Keratinocyte (primary cell): ENCODE results near the gene CDCP2. TPM values are rescaled to one million over a fixed set of nuclear protein-coding genes. Genes with fewer than 3 reads are reported as not detected.

Experiments used
- DNase-seq: peaks from one replicate; pipeline ENCODE4 v3.0.0-alpha.2; 2011; ENCODE audit warnings: low read depth, missing footprints, low spot score
- FAIRE-seq: peaks from 2 replicates; lab custom pipeline; 2011; peaks lifted over from hg19 to GRCh38; lab: Jason Lieb, UNC
- H2AFZ ChIP-seq: 2 replicates; pipeline ENCODE4 v1.6.0; 2012; ENCODE audit warnings: low read length, control low read depth, inconsistent platforms; ENCODE audit not compliant: control insufficient read depth
- H3K27ac ChIP-seq: 2 replicates; pipeline ENCODE4 v1.5.1; 2011; ENCODE audit warnings: low read length; ENCODE audit not compliant: control insufficient read depth, insufficient read depth
- H3K27me3 ChIP-seq: 3 replicates; pipeline ENCODE4 v1.6.0; 2011; ENCODE audit warnings: low read length; ENCODE audit not compliant: control insufficient read depth, insufficient read depth; ENCODE audit errors: extremely low read depth
- H3K36me3 ChIP-seq, 2 experiments: 2 replicates in 1 of 2; 3 replicates in 1 of 2; pipeline ENCODE4 v1.5.1; 2011; ENCODE audit warnings: low read length in 2 of 2, mild to moderate bottlenecking in 1 of 2; ENCODE audit not compliant: control insufficient read depth in 2 of 2, insufficient read depth in 2 of 2; ENCODE audit errors: extremely low read depth in 1 of 2
- H3K4me1 ChIP-seq: 3 replicates; pipeline ENCODE4 v1.5.1; 2011; ENCODE audit warnings: low read length; ENCODE audit not compliant: control insufficient read depth, insufficient read depth; ENCODE audit errors: extremely low read depth
- H3K4me2 ChIP-seq: 3 replicates; pipeline ENCODE4 v1.6.0; 2011; ENCODE audit warnings: low read depth, low read length; ENCODE audit not compliant: control insufficient read depth, insufficient read depth; ENCODE audit errors: extremely low read depth
- H3K4me3 ChIP-seq, 3 experiments: fragments of 200-600 bp in 1 of 3; sonication (generic) in 1 of 3; 2 replicates in 2 of 3; 3 replicates in 1 of 3; pipeline ENCODE4 v1.5.1; 2011 to 2016; ENCODE audit warnings: low read length in 3 of 3, mild to moderate bottlenecking in 3 of 3, control low read depth in 2 of 3, inconsistent platforms in 1 of 3, low read depth in 1 of 3, mixed read lengths in 1 of 3, mixed run types in 1 of 3, moderate library complexity in 1 of 3; ENCODE audit not compliant: control insufficient read depth in 2 of 3, insufficient read depth in 2 of 3; ENCODE audit errors: extremely low read depth in 1 of 3
- H3K79me2 ChIP-seq: 2 replicates; pipeline ENCODE4 v1.6.0; 2012; ENCODE audit warnings: low read length; ENCODE audit not compliant: control insufficient read depth, insufficient read depth
- H3K9ac ChIP-seq: 3 replicates; pipeline ENCODE4 v1.6.0; 2011; ENCODE audit warnings: low read length; ENCODE audit not compliant: control insufficient read depth, insufficient read depth; ENCODE audit errors: extremely low read depth
- H3K9me1 ChIP-seq: 3 replicates; pipeline ENCODE4 v1.6.0; 2011; ENCODE audit warnings: low read length; ENCODE audit not compliant: control insufficient read depth, insufficient read depth; ENCODE audit errors: extremely low read depth
- H3K9me3 ChIP-seq: 2 replicates; pipeline ENCODE4 v1.5.1; 2012; ENCODE audit warnings: low read depth, low read length; ENCODE audit not compliant: control insufficient read depth
- H4K20me1 ChIP-seq: 3 replicates; pipeline ENCODE4 v1.6.0; 2011; ENCODE audit warnings: low read length; ENCODE audit not compliant: control insufficient read depth, insufficient read depth; ENCODE audit errors: extremely low read depth
- CTCF ChIP-seq, 3 experiments: IDR thresholded peaks in 1 of 3; conservative IDR thresholded peaks in 1 of 3; optimal IDR thresholded peaks in 1 of 3; 2 replicates in 2 of 3; 3 replicates in 1 of 3; pipeline versions ENCODE3 to v1.5.1; 2011; ENCODE audit warnings: low read length in 3 of 3, mild to moderate bottlenecking in 3 of 3, moderate library complexity in 2 of 3, control low read depth in 1 of 3, inconsistent platforms in 1 of 3; ENCODE audit not compliant: insufficient read depth in 2 of 3; ENCODE audit errors: extremely low read depth in 1 of 3
- EZH2 ChIP-seq: IDR thresholded peaks from one replicate; pipeline ENCODE4 v1.6.1; 2012; ENCODE audit warnings: inconsistent platforms, mild to moderate bottlenecking, low read length, moderate library complexity
- dilution Hi-C: fragments of 300-500 bp; cut with MboI; formaldehyde crosslinking; loops from one replicate; pipeline ENCODE4 v1.7.0; 2020; ENCODE audit warnings: low sequenced_read_pairs; ENCODE audit not compliant: extremely low pct_ligation_motif_present
- polyA plus RNA-seq, 5 experiments: library from polyadenylated mRNA; depleted of rRNA in 3 of 5; stranded (reverse) in 3 of 5; stranded (forward) in 1 of 5; unstranded in 1 of 5; fragments of >200 nt; gene quantifications; 1 replicate in 1 of 5; 2 replicates in 3 of 5; 3 replicates in 1 of 5; pipeline versions ENCODE4 v1.2.1 to v1.2.3, GENCODE V29; 2011 to 2012; ENCODE audit warnings: missing spikeins in 2 of 5, low read depth in 1 of 5, low replicate concordance in 1 of 5

Gene CDCP2
- polyA plus RNA-seq, 1 donor (not counting 4 experiments of a cell fraction or from before 2014, with no cell fraction given), result not detected

GRCh38 chr1:54096877-54097240, 55.9 kb downstream of the CDCP2 start:
- Histone ChIP-seq H3K27ac (no peak overlapping the region), H4K20me1 (no peaks in the 10 kb centered on the region), H3K9ac (no peak overlapping the region), H3K9me3 (no peaks in the 10 kb centered on the region), H3K79me2 (no peaks in the 10 kb centered on the region), H3K4me2 (no peak overlapping the region), H2AFZ (no peak overlapping the region), H3K9me1 (no peaks in the 10 kb centered on the region), H3K4me3 (no peak overlapping the region), H3K36me3 (peaks cover 0 to 8% of the 10 kb centered on the region in 2 experiments), H3K4me1 (no peaks in the 10 kb centered on the region), H3K27me3 (no peaks in the 10 kb centered on the region)
- DNase-seq (no peak), FAIRE-seq (no peak)
- TF ChIP-seq EZH2 (no peak), CTCF (optimal IDR thresholded peaks at IDR 0.05 in 1 of 3, IDR thresholded peaks at IDR 0.05 in 1 of 3, conservative IDR thresholded peaks at IDR 0.05 in 1 of 3; ENCODE audit: extremely low read depth in 1 of 3, insufficient read depth in 2 of 3, low read length in 3 of 3) (no peak)
- dilution Hi-C loops, result no loop called here

- H2AFZ ChIP-seq, result no peak overlapping the region
- H3K4me3 ChIP-seq, result no peak overlapping the region
- H4K20me1 ChIP-seq, result no peaks in the 10 kb centered on the region
- TF ChIP-seq CTCF (optimal IDR thresholded peaks at IDR 0.05 in 1 of 3, IDR thresholded peaks at IDR 0.05 in 1 of 3, conservative IDR thresholded peaks at IDR 0.05 in 1 of 3; ENCODE audit: extremely low read depth in 1 of 3, insufficient read depth in 2 of 3, low read length in 3 of 3), result no peak
- no peak for TF ChIP-seq EZH2
- H3K27ac ChIP-seq, result no peak overlapping the region
- no peak overlapping the region for H3K9ac ChIP-seq
- no peaks in the 10 kb centered on the region for H3K79me2 ChIP-seq
- no peaks in the 10 kb centered on the region for H3K27me3 ChIP-seq
- no peaks in the 10 kb centered on the region for H3K4me1 ChIP-seq
- peaks cover 0 to 8% of the 10 kb centered on the region in 2 experiments for H3K36me3 ChIP-seq
- DNase-seq, result no peak
- no peak overlapping the region for H3K4me2 ChIP-seq
- no peak for FAIRE-seq
- no peaks in the 10 kb centered on the region for H3K9me1 ChIP-seq
- H3K9me3 ChIP-seq, result no peaks in the 10 kb centered on the region
- dilution Hi-C loops, result no loop called here
Measured at GRCh38 chr1:54096227-54096876, 56.4 kb downstream of the CDCP2 start.
